Muscle of leg (tissue), 11 donors: ENCODE results near the gene ABLIM2. TPM values are rescaled to one million over a fixed set of nuclear protein-coding genes. Genes with fewer than 3 reads are reported as not detected.
A peak's percentile ranks its signal among the peaks of the same experiment; 100 is the strongest.

Experiments used
- DNase-seq: peaks from one replicate; pipeline ENCODE4 v3.0.0; 2013
- H3K27ac ChIP-seq: one replicate; pipeline ENCODE4 v1.5.1; 2013; ENCODE audit warnings: mild to moderate bottlenecking, low read length, control low read depth
- H3K27me3 ChIP-seq: one replicate; pipeline ENCODE4 v1.6.1; 2013; ENCODE audit warnings: low read length; ENCODE audit not compliant: control insufficient read depth, insufficient read depth
- H3K36me3 ChIP-seq: one replicate; pipeline ENCODE4 v1.6.1; 2013; ENCODE audit warnings: low read length; ENCODE audit not compliant: control insufficient read depth, insufficient read depth
- H3K4me1 ChIP-seq: one replicate; pipeline ENCODE4 v1.6.1; 2013; ENCODE audit warnings: low read length; ENCODE audit not compliant: control insufficient read depth, insufficient read depth
- H3K4me3 ChIP-seq: one replicate; pipeline ENCODE4 v1.5.1; 2013; ENCODE audit warnings: low read length, control low read depth
- H3K9me3 ChIP-seq: replicated peaks from 2 replicates; pipeline ENCODE4 v1.6.1; 2013; ENCODE audit warnings: low read depth, low read length; ENCODE audit not compliant: control insufficient read depth
- WGBS: methylation state at CpG from one replicate; pipeline ENCODE4 v1.1.5; 2013; ENCODE audit warnings: missing lambda C conversion rate; ENCODE audit not compliant: insufficient coverage; 5-methylcytosine and 5-hydroxymethylcytosine counted together
- polyA plus RNA-seq, 8 donors: library from polyadenylated mRNA; unstranded; fragments of 120-200 nt; gene quantifications; one replicate each; pipeline versions ENCODE4 v1.2.1 to v1.2.3, GENCODE V29; 2013; ENCODE audit warnings: inconsistent platforms in 1 of 8, low replicate concordance in 1 of 8; ENCODE audit not compliant: insufficient read length in 8 of 8, insufficient read depth in 1 of 8
- total RNA-seq: library from RNA; stranded (reverse); fragments of 120-200 nt; gene quantifications from one replicate; pipeline ENCODE4 v1.2.4, GENCODE V29; 2013

Gene ABLIM2
- total and polyA plus RNA-seq, 9 donors, result 3.1 to 10.5 (median 5.7) TPM

DNA sequence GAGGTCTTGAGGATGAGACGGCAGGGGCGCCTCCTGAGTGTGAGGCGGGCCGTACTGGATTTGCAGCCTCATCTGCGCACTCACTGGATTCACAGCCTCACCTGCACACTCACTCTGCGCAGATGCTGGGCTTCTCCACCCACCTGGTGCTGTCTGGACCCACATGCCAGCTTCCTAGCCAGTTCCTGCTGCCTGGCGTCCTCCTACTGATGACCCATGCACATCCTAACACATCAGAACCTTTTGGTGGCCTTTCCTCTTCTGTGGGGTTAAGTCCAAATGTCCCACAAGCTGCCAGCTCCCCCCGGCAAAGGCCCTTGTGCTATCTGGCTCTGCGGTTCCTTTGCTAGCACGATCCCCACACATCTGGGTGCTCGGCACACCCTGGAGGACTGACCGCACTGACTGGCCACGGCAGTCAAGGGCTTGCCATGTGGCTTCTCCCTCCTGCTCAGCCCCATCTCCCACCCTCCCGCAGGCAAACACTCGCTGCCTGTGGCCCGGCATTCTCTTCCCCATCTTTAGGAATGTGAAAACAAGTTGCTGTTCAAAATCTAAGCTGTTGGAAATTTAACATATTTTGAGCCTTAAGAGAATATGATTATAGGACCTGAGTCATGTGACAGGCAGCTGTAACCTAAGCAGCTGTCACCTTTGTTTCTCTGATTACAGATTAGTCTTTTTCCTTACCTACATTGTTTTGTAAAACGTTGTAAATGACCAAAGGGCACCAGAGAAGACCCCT is 179.5 kb downstream of the ABLIM2 start:
- H3K27me3 ChIP-seq, result no peaks in the 10 kb centered on the region
- DNase-seq, result no peak
- no peaks in the 10 kb centered on the region for H3K9me3 ChIP-seq
- H3K4me3 ChIP-seq, result no peak overlapping the region
- peaks cover 8% of the 10 kb centered on the region for H3K4me1 ChIP-seq
- H3K36me3 ChIP-seq, result no peaks in the 10 kb centered on the region
- 57% methylated on average over 14 of the region's 17 CpGs for WGBS
- no peak overlapping the region for H3K27ac ChIP-seq

DNA sequence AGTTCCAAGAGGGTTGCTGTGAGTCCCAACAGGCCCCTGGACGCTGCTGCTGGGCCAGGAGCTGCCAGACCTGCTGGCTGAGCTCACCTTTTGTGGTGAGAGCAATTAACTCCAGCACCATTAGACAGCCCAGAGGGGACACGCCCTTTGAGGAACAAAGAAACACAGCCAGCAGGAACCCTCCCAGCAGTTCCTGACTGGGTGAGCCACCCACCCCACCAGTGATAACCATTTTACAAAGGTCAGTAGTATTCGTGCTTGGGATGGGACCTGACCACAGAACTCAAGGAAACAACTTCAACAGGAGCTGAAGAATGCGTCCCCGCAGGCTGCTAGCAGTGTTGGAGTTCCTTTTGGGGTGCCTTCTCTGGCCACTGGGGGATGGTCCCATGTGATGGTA is 180.1 kb downstream of the ABLIM2 start:
- H3K36me3 ChIP-seq, result no peaks in the 10 kb centered on the region
- WGBS, result 86% methylated on average over 3 of the region's 5 CpGs
- H3K27me3 ChIP-seq, result no peaks in the 10 kb centered on the region
- no peaks in the 10 kb centered on the region for H3K9me3 ChIP-seq
- H3K4me3 ChIP-seq, result no peak overlapping the region
- peaks cover 8% of the 10 kb centered on the region for H3K4me1 ChIP-seq
- H3K27ac ChIP-seq, result no peak overlapping the region
- no peak for DNase-seq

- no peak overlapping the region for H3K4me3 ChIP-seq
- DNase-seq, result no peak
- H3K36me3 ChIP-seq, result no peaks in the 10 kb centered on the region
- H3K9me3 ChIP-seq, result no peaks in the 10 kb centered on the region
- H3K27me3 ChIP-seq, result no peaks in the 10 kb centered on the region
- WGBS, result 98% methylated on average over 3 of the region's 5 CpGs
- peaks cover 9% of the 10 kb centered on the region for H3K4me1 ChIP-seq
- no peak overlapping the region for H3K27ac ChIP-seq
These were observed 182.0 kb downstream of the ABLIM2 start for GRCh38 chr4:7976634-7977033.

DNA sequence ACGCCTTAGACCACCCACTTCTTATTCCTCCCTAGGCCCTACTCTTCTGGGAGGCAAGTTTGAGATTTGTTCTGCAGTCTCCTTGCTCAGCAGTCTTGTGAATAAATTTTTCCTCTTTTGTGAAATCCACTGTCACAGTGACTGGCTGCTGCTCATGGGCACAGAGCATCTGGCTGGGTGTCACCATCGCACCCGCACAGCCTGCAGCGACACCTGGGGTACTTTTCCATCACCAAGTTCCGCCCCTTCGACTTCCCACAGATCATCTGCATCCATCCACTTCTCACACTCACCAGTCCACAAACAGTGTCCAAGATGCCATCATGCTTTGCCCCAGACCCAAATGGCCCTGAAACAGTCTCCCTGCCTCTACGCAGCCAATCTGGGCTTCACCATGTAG is 182.6 kb downstream of the ABLIM2 start:
- WGBS, result 94% methylated on average over 7 of the region's 7 CpGs
- H3K4me1 ChIP-seq, result peaks cover 15% of the 10 kb centered on the region
- no peaks in the 10 kb centered on the region for H3K9me3 ChIP-seq
- H3K4me3 ChIP-seq, result no peak overlapping the region
- no peak overlapping the region for H3K27ac ChIP-seq
- no peak for DNase-seq
- no peaks in the 10 kb centered on the region for H3K36me3 ChIP-seq
- no peaks in the 10 kb centered on the region for H3K27me3 ChIP-seq

- H3K27me3 ChIP-seq, result no peaks in the 10 kb centered on the region
- peaks cover 30% of the 10 kb centered on the region for H3K4me1 ChIP-seq
- H3K27ac ChIP-seq, result no peak overlapping the region
- no peak overlapping the region for H3K4me3 ChIP-seq
- H3K36me3 ChIP-seq, result no peaks in the 10 kb centered on the region
- no peaks in the 10 kb centered on the region for H3K9me3 ChIP-seq
- 100% methylated on average over 1 of the region's 1 CpG for WGBS
- DNase-seq, result no peak
These were observed 184.2 kb downstream of the ABLIM2 start for GRCh38 chr4:7974425-7974824.

DNA sequence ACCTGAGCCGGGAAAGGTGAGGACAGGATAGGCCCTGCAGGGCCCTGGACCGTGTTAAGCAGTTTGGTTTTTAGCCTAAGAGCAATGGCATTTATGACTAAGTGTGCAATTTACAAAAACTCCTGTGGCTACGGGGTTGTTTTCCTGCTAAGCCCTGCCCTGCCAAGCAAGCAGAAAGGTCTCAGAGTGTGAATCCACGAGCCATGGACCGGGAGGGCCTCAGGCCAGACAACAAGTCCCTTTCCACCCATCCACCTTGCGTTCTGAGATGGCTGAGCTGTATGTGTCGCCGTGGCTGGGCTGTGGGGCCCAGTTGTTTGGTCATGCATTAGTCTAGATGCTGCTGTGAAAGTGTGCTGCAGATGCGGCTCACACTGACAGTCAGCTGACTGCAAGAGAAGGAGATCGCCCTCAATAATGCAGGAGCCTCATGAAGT is 185.1 kb downstream of the ABLIM2 start:
- no peak for DNase-seq
- Histone ChIP-seq H3K4me3 (no peak overlapping the region), H3K9me3 (no peaks in the 10 kb centered on the region), H3K36me3 (no peaks in the 10 kb centered on the region), H3K4me1 (peaks cover 33% of the 10 kb centered on the region), H3K27ac (no peak overlapping the region), H3K27me3 (no peaks in the 10 kb centered on the region)
- WGBS, result 43% methylated on average over 5 of the region's 10 CpGs

- Histone ChIP-seq H3K27ac (no peak overlapping the region), H3K36me3 (no peaks in the 10 kb centered on the region), H3K9me3 (no peaks in the 10 kb centered on the region), H3K4me3 (no peak overlapping the region), H3K4me1 (peaks cover 39% of the 10 kb centered on the region), H3K27me3 (peaks cover 2% of the 10 kb centered on the region)
- 75% methylated on average over 12 of the region's 13 CpGs for WGBS
- no peak for DNase-seq
These were observed 186.6 kb downstream of the ABLIM2 start for GRCh38 chr4:7971881-7972500.

DNA sequence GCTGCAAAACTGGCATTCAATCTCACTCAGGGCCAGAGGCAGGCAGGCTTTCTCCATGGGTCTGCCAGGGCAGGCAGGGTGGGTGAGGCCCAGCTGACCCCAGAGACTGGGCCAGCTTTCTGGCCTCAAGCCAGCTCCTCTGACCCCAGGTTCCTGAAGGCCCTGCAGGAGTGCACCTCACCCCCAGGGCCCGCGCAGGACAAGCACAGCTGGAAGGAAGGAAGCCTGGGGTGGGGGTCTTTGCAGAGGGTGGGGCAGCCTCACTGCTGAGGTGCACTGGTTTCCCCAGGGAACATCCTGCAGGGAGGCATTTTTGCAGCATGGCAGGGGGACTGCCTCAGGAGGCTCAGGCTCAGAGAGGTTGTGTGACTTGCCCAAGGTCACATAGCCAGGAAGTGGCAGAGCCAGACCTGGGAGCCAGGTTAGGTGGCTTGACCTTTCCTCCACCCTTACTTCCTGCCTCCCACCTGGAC is 187.4 kb downstream of the ABLIM2 start:
- Histone ChIP-seq H3K4me1 (peaks cover 39% of the 10 kb centered on the region), H3K9me3 (no peaks in the 10 kb centered on the region), H3K4me3 (no peak overlapping the region), H3K27me3 (peaks cover 2% of the 10 kb centered on the region), H3K27ac (no peak overlapping the region), H3K36me3 (no peaks in the 10 kb centered on the region)
- DNase-seq, result no peak
- WGBS, result no CpG with 5 or more reads among the region's 2 CpGs

DNA sequence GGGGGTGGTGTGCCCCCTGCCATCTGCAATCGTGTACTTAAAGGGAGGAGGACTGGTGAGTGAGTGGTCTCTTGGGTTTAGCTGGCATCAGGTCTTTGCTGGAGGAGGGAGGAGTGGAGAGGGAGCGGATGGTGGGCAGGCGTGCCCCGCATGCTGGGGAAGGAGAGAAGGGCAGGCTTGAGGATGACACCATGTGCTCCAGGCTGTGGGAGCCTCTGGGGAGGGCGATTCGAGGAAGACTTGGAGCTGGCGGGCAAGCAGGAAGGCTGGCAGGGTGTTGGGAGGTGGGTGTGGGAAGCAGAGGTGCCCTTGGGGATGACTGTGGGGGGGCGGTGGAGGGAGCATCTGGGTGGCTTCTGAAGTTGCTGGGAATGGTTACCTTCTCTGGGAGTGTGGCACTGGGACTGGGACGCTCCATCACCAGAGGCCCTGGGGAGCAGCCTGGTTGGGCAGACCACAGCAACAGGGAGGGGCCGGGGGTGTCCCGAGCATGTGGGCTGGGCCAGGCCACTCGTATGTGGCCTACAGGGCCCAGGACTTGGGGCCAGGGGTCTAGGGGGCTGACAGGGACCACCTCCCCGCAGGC is 188.2 kb downstream of the ABLIM2 start:
- WGBS, result 71% methylated on average over 13 of the region's 13 CpGs
- peaks cover 2% of the 10 kb centered on the region for H3K27me3 ChIP-seq
- no peaks in the 10 kb centered on the region for H3K9me3 ChIP-seq
- peak overlapping the region; percentile 45 for H3K27ac ChIP-seq
- H3K36me3 ChIP-seq, result no peaks in the 10 kb centered on the region
- DNase-seq, result no peak
- H3K4me1 ChIP-seq, result peaks cover 40% of the 10 kb centered on the region
- no peak overlapping the region for H3K4me3 ChIP-seq

GRCh38 chr4:7968262-7968896 is 190.2 kb downstream of the ABLIM2 start:
- WGBS, result 79% methylated on average over 11 of the region's 16 CpGs
- Histone ChIP-seq H3K9me3 (no peaks in the 10 kb centered on the region), H3K4me1 (peaks cover 47% of the 10 kb centered on the region), H3K4me3 (no peak overlapping the region), H3K27ac (no peak overlapping the region), H3K36me3 (no peaks in the 10 kb centered on the region), H3K27me3 (peaks cover 2% of the 10 kb centered on the region)
- no peak for DNase-seq
